Epithelial cell of esophagus (primary cell): ENCODE data around the gene ACVR2B.
A peak's percentile ranks its signal among the peaks of the same experiment; 100 is the strongest.

Source experiments
- DNase-seq: peaks from one replicate; pipeline ENCODE4 v3.0.0; 2010; ENCODE audit warnings: low read depth
- H3K4me3 ChIP-seq: 2 replicates; pipeline ENCODE4 v1.5.1; 2011; ENCODE audit warnings: mild to moderate bottlenecking, low read length, control low read depth
- CTCF ChIP-seq: IDR thresholded peaks from 2 replicates; pipeline ENCODE4 v1.5.1; 2011; ENCODE audit warnings: low read depth, mild to moderate bottlenecking, low read length, control low read depth, inconsistent platforms; ENCODE audit not compliant: insufficient read depth; ENCODE audit errors: missing control alignments

ACVR2B gene

GRCh38 chr3:38519651-38520050 lies 66.0 kb downstream of the ACVR2B start:
- no peak for DNase-seq
- no peak overlapping the region for H3K4me3 ChIP-seq
- no peak for TF ChIP-seq CTCF

- H3K4me3 ChIP-seq = no peak overlapping the region
- DNase-seq = peak; percentile 75
- peak; percentile 93 for TF ChIP-seq CTCF
These were observed 67.8 kb downstream of the ACVR2B start for GRCh38 chr3:38521391-38521987.

- no peak overlapping the region for H3K4me3 ChIP-seq
- DNase-seq = no peak
- no peak for TF ChIP-seq CTCF
These were observed 68.3 kb downstream of the ACVR2B start for GRCh38 chr3:38522002-38522401.

- no peak for TF ChIP-seq CTCF
- H3K4me3 ChIP-seq = no peak overlapping the region
- no peak for DNase-seq
These were observed 70.5 kb downstream of the ACVR2B start for GRCh38 chr3:38524141-38524739.

GRCh38 chr3:38526792-38527191 lies 73.1 kb downstream of the ACVR2B start:
- TF ChIP-seq CTCF = no peak
- DNase-seq = no peak
- no peak overlapping the region for H3K4me3 ChIP-seq

GRCh38 chr3:38528457-38528856 lies 74.8 kb downstream of the ACVR2B start:
- no peak for TF ChIP-seq CTCF
- no peak overlapping the region for H3K4me3 ChIP-seq
- DNase-seq = no peak

- no peak for DNase-seq
- no peak for TF ChIP-seq CTCF
- no peak overlapping the region for H3K4me3 ChIP-seq
These were observed 78.8 kb downstream of the ACVR2B start for GRCh38 chr3:38532529-38532928.
